DND-41 (cell line): Measurements from ENCODE around the gene CEBPB.

Source experiments
- ATAC-seq: fragments of 200-7000 bp; cut with Tn5 transposase; 3 replicates; pipeline ENCODE4 v1.9.1; 2021; ENCODE audit warnings: low read depth; ENCODE audit not compliant: insufficient read depth
- DNase-seq: peaks from one replicate; pipeline ENCODE4 v3.0.0-alpha.2; 2020
- H2AFZ ChIP-seq: 2 replicates; pipeline ENCODE4 v1.6.0; 2012; ENCODE audit warnings: low read depth, low read length
- H3K27ac ChIP-seq: 2 replicates; pipeline ENCODE4 v1.5.1; 2012; ENCODE audit warnings: low read length, inconsistent platforms
- H3K27me3 ChIP-seq: fragments of 200-600 bp; sonication (generic); 2 replicates; pipeline ENCODE4 v1.6.0; 2012; ENCODE audit warnings: low read length, mild to moderate bottlenecking, inconsistent platforms; ENCODE audit not compliant: insufficient read depth, poor library complexity
- H3K36me3 ChIP-seq: 2 replicates; pipeline ENCODE4 v1.5.1; 2012; ENCODE audit warnings: low read length, inconsistent platforms; ENCODE audit not compliant: insufficient read depth
- H3K4me1 ChIP-seq: 2 replicates; pipeline ENCODE4 v1.5.1; 2012; ENCODE audit warnings: mild to moderate bottlenecking, low read length; ENCODE audit not compliant: insufficient read depth
- H3K4me2 ChIP-seq: 2 replicates; pipeline ENCODE4 v1.6.0; 2012; ENCODE audit warnings: mild to moderate bottlenecking, moderate library complexity, low read length, inconsistent platforms; ENCODE audit not compliant: insufficient read depth
- H3K4me3 ChIP-seq, 2 experiments: fragments of 200-600 bp in 1 of 2; shearing (Covaris generic) in 1 of 2; 2 replicates each; pipeline ENCODE4 v1.5.1; 2012 to 2016; ENCODE audit warnings: inconsistent platforms in 2 of 2, low read length in 2 of 2, mild to moderate bottlenecking in 2 of 2, low read depth in 1 of 2, moderate library complexity in 1 of 2
- H3K79me2 ChIP-seq: 2 replicates; pipeline ENCODE4 v1.6.0; 2012; ENCODE audit warnings: low read length, inconsistent platforms; ENCODE audit not compliant: insufficient read depth
- H3K9ac ChIP-seq: 2 replicates; pipeline ENCODE4 v1.6.0; 2012; ENCODE audit warnings: low read depth, mild to moderate bottlenecking, inconsistent platforms, low read length, moderate library complexity
- H3K9me3 ChIP-seq: 2 replicates; pipeline ENCODE4 v1.5.1; 2012; ENCODE audit warnings: low read length, moderate library complexity, mild to moderate bottlenecking, inconsistent platforms; ENCODE audit not compliant: insufficient read depth, severe bottlenecking
- H4K20me1 ChIP-seq: 2 replicates; pipeline ENCODE4 v1.6.0; 2012; ENCODE audit warnings: low read length; ENCODE audit not compliant: insufficient read depth
- EZH2 ChIP-seq: IDR thresholded peaks from 3 replicates; pipeline ENCODE4 v1.6.1; 2012; ENCODE audit warnings: borderline replicate concordance, low read depth, mild to moderate bottlenecking, moderate library complexity, low read length, inconsistent platforms; ENCODE audit not compliant: severe bottlenecking
- TF ChIP-seq, protein P1 (sequence below): IDR thresholded peaks from 2 replicates; pipeline ENCODE4 v1.5.1; 2012; ENCODE audit warnings: borderline replicate concordance, low read length, moderate library complexity, mild to moderate bottlenecking; ENCODE audit not compliant: poor library complexity, severe bottlenecking; ENCODE audit errors: extremely low read depth

CEBPB gene

DNA sequence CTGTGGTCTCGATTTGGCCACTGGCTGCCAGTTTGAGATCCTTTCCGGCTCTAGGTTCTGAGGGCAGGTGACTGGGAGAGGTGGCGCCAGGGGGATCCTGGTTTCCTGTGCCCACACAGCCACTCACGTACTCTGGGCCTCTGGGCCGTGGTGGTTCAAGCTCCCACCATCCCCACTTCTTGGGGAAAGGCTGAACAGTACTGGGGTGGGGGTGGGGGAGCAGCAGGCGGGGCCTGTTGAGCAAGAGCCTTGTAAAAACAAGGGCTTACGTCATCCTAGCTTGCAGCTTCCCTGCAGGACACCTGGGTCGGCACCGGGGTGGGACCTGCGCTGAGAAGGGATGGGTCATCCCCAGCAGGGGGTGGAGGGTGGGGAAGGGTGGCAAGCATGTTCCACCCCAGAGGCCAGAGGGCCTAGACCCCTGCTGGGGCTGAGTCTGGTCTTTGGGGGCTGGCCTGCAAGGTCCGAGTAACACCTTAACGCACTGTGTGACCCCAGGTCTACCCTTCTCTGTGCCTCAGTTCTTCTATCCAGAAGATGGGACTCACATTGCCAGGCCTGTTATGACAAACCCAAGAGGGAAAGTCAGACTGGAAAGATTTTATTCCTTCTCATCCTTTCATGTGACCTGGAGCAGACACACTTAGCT is 3.1 kb upstream of the CEBPB start:
- Histone ChIP-seq H3K36me3 (no peaks in the 10 kb centered on the region; the same call in 1 of the 2 replicates), H2AFZ (no peak overlapping the region), H3K4me2 (no peak overlapping the region), H3K27me3 (no peaks in the 10 kb centered on the region), H3K27ac (no peak overlapping the region), H3K9me3 (no peaks in the 10 kb centered on the region), H3K79me2 (peaks cover 19% of the 10 kb centered on the region), H3K4me3 (no peak overlapping the region), H3K4me1 (peaks cover 8% of the 10 kb centered on the region), H3K9ac (no peak overlapping the region), H4K20me1 (peaks cover 8% of the 10 kb centered on the region; the same call in 1 of the 2 replicates)
- no peak for DNase-seq
- TF ChIP-seq, protein P1, sequence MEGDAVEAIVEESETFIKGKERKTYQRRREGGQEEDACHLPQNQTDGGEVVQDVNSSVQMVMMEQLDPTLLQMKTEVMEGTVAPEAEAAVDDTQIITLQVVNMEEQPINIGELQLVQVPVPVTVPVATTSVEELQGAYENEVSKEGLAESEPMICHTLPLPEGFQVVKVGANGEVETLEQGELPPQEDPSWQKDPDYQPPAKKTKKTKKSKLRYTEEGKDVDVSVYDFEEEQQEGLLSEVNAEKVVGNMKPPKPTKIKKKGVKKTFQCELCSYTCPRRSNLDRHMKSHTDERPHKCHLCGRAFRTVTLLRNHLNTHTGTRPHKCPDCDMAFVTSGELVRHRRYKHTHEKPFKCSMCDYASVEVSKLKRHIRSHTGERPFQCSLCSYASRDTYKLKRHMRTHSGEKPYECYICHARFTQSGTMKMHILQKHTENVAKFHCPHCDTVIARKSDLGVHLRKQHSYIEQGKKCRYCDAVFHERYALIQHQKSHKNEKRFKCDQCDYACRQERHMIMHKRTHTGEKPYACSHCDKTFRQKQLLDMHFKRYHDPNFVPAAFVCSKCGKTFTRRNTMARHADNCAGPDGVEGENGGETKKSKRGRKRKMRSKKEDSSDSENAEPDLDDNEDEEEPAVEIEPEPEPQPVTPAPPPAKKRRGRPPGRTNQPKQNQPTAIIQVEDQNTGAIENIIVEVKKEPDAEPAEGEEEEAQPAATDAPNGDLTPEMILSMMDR, result no peak
- TF ChIP-seq EZH2, result no peak
- ATAC-seq, result no peak

DNA sequence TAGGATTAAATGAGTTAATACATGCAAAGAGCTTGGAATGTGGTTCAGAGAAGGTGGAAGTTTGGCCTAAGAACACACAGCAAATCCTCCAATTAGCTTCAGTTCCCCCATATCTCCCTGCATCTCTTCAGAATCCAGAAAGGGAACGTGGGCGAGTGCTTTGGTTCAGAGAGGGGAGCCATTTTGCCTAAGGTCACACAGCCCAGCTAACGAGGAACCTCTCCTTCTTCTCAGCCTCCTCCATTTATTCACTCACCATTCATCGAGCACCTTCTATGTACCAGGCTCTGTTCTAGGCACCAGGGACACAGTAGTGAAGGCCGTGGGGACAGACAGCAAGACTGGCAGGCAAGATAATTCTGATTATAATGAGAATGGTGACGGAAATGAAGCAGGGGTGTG is 2.3 kb upstream of the CEBPB start:
- H3K4me2 ChIP-seq, result no peak overlapping the region
- H2AFZ ChIP-seq, result no peak overlapping the region
- DNase-seq (no peak), ATAC-seq (no peak)
- H3K9me3 ChIP-seq, result no peaks in the 10 kb centered on the region
- H3K79me2 ChIP-seq, result peaks cover 26% of the 10 kb centered on the region
- no peak overlapping the region for H3K4me3 ChIP-seq
- no peak overlapping the region for H3K9ac ChIP-seq
- H4K20me1 ChIP-seq, result peaks cover 15% of the 10 kb centered on the region
- TF ChIP-seq EZH2, result no peak
- TF ChIP-seq, protein P1, result no peak
- no peak overlapping the region for H3K27ac ChIP-seq
- no peaks in the 10 kb centered on the region for H3K27me3 ChIP-seq
- peaks cover 7% of the 10 kb centered on the region for H3K36me3 ChIP-seq
- H3K4me1 ChIP-seq, result peaks cover 15% of the 10 kb centered on the region

DNA sequence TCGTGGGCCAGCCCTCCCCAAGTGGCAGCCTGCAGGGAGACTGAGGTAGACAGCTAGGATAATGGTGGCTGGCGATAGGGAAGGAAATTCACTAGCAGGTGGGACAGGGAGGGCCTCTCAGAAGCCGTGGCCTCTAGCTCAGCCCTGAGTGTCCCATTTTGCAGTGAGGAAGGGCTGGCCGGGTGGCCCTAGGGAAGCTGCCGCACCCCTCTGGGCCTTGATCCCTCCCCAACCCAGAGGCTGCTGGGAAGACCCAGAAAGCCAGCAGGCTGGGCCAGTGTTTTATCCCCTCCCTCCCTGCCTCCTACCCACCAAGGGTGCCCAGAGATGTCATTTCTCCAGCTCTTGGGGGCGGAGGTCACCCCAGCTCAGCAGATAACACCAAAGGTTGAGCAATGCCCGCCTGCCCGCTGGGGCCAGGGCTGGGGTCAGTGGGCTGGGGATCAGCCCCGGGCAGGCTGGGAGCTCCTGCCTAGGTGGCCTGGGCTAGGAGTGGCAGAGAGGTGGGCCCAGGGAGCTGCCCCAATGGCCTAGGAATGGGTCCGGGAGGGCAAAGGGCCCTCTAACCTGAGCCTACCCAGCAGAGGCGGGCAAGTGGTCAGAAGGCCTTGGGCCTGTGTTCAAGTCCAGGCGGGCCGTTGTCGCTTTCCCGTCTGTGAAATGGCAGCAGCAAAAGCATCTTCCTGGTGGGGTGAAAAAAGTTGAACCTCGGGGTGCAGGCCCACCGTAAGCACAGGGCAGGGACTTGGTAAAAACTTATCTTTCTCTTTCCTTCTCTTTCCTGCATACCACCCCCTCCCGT is 1.6 kb upstream of the CEBPB start:
- H3K9me3 ChIP-seq, result no peaks in the 10 kb centered on the region
- peaks cover 23% of the 10 kb centered on the region for H3K4me1 ChIP-seq
- no peak for TF ChIP-seq EZH2
- TF ChIP-seq, protein P1, result no peak
- ATAC-seq, result no peak
- no peaks in the 10 kb centered on the region for H3K27me3 ChIP-seq
- no peak overlapping the region for H3K27ac ChIP-seq
- H3K4me2 ChIP-seq, result no peak overlapping the region
- H4K20me1 ChIP-seq, result peaks cover 23% of the 10 kb centered on the region
- DNase-seq, result no peak
- peaks cover 15% of the 10 kb centered on the region for H3K36me3 ChIP-seq
- no peak overlapping the region for H2AFZ ChIP-seq
- peaks cover 34% of the 10 kb centered on the region for H3K79me2 ChIP-seq
- no peak overlapping the region for H3K9ac ChIP-seq
- no peak overlapping the region for H3K4me3 ChIP-seq
